BE2C (cell line): ENCODE measurements around the gene CFDP1. TPM values are rescaled to one million over a fixed set of nuclear protein-coding genes. Genes with fewer than 3 reads are reported as not detected.

Source experiments
- DNase-seq: peaks from one replicate; pipeline ENCODE4 v3.0.0-alpha.2; 2020
- H3K27me3 ChIP-seq: fragments of 250-450 bp; sonication (Bioruptor Pico); 2 replicates; pipeline ENCODE4 v1.5.1; 2020; ENCODE audit warnings: mild to moderate bottlenecking
- H3K36me3 ChIP-seq: fragments of 250-450 bp; sonication (Bioruptor Pico); 2 replicates; pipeline ENCODE4 v1.5.1; 2020; ENCODE audit warnings: mild to moderate bottlenecking
- H3K4me1 ChIP-seq: fragments of 250-450 bp; sonication (Bioruptor Pico); 2 replicates; pipeline ENCODE4 v1.5.1; 2020
- H3K4me3 ChIP-seq: 2 replicates; pipeline ENCODE4 v1.5.1; 2011; ENCODE audit warnings: low read depth, low read length
- H3K9me3 ChIP-seq: fragments of 250-450 bp; sonication (Bioruptor Pico); 2 replicates; pipeline ENCODE4 v1.5.1; 2020
- polyA plus RNA-seq: library from polyadenylated mRNA; unstranded; fragments of >200 nt; gene quantifications from one replicate; pipeline ENCODE4 v1.2.1, GENCODE V29; 2012; ENCODE audit warnings: low read depth, missing spikeins; ENCODE audit not compliant: insufficient read length, insufficient read depth
- TF ChIP-seq, protein P1 (sequence below): IDR thresholded peaks from 2 replicates; pipeline ENCODE4 v1.5.1; 2012; ENCODE audit warnings: mild to moderate bottlenecking, low read depth, low read length

Gene CFDP1
- polyA plus RNA-seq: 107 TPM

- no peaks in the 10 kb centered on the region for H3K4me1 ChIP-seq
- TF ChIP-seq, protein P1, sequence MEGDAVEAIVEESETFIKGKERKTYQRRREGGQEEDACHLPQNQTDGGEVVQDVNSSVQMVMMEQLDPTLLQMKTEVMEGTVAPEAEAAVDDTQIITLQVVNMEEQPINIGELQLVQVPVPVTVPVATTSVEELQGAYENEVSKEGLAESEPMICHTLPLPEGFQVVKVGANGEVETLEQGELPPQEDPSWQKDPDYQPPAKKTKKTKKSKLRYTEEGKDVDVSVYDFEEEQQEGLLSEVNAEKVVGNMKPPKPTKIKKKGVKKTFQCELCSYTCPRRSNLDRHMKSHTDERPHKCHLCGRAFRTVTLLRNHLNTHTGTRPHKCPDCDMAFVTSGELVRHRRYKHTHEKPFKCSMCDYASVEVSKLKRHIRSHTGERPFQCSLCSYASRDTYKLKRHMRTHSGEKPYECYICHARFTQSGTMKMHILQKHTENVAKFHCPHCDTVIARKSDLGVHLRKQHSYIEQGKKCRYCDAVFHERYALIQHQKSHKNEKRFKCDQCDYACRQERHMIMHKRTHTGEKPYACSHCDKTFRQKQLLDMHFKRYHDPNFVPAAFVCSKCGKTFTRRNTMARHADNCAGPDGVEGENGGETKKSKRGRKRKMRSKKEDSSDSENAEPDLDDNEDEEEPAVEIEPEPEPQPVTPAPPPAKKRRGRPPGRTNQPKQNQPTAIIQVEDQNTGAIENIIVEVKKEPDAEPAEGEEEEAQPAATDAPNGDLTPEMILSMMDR: no peak
- DNase-seq: peak; percentile 98
- H3K9me3 ChIP-seq: no peaks in the 10 kb centered on the region
- no peaks in the 10 kb centered on the region for H3K27me3 ChIP-seq
- H3K4me3 ChIP-seq: peak within 1 kb of the TSS; percentile 96
- H3K36me3 ChIP-seq: no peaks in the 10 kb centered on the region; the same call in 1 of the 2 replicates
Observed at GRCh38 chr16:75432828-75433731, at the start of gene CFDP1. Gene CFDP1, minus strand, starts transcription at chr16:75433503. Its CDS starts 151 bp downstream, at chr16:75433352.

GRCh38 chr16:75482434-75483205 lies 49.3 kb upstream of the CFDP1 start:
- no peaks in the 10 kb centered on the region for H3K9me3 ChIP-seq
- TF ChIP-seq, protein P1: no peak
- no peak overlapping the region for H3K4me3 ChIP-seq
- H3K27me3 ChIP-seq: no peaks in the 10 kb centered on the region
- no peaks in the 10 kb centered on the region for H3K4me1 ChIP-seq
- no peak for DNase-seq
- no peaks in the 10 kb centered on the region for H3K36me3 ChIP-seq

GRCh38 chr16:75481475-75481874 lies 48.2 kb upstream of the CFDP1 start:
- Histone ChIP-seq H3K9me3 (no peaks in the 10 kb centered on the region), H3K4me3 (no peak overlapping the region), H3K27me3 (no peaks in the 10 kb centered on the region), H3K4me1 (no peaks in the 10 kb centered on the region), H3K36me3 (no peaks in the 10 kb centered on the region)
- TF ChIP-seq, protein P1: no peak; the same call in none of the 2 replicates
- no peak for DNase-seq

- no peaks in the 10 kb centered on the region for H3K36me3 ChIP-seq
- H3K4me1 ChIP-seq: no peaks in the 10 kb centered on the region
- TF ChIP-seq, protein P1: no peak
- H3K9me3 ChIP-seq: no peaks in the 10 kb centered on the region
- no peak for DNase-seq
- no peak overlapping the region for H3K4me3 ChIP-seq
- H3K27me3 ChIP-seq: no peaks in the 10 kb centered on the region
Observed at GRCh38 chr16:75479421-75479990, 46.2 kb upstream of the CFDP1 start.

- Histone ChIP-seq H3K9me3 (no peaks in the 10 kb centered on the region), H3K4me3 (no peak overlapping the region), H3K4me1 (no peaks in the 10 kb centered on the region), H3K27me3 (no peaks in the 10 kb centered on the region), H3K36me3 (no peaks in the 10 kb centered on the region)
- TF ChIP-seq, protein P1: no peak
- no peak for DNase-seq
Observed at GRCh38 chr16:75478480-75479345, 45.4 kb upstream of the CFDP1 start.
